ENCODE results near the gene GSAP. TPM values are rescaled to one million over a fixed set of nuclear protein-coding genes. Genes with fewer than 3 reads are reported as not detected.

GSAP gene
- total RNA-seq, 4 donors from 2014 or later: 6.8 to 11.4 (median 9.3) TPM

- no peak for DNase-seq (ENCODE audit: low spot score in 2 of 2)
- WGBS, 2 donors: 73 to 92% methylated on average over 2 of the region's 2 CpGs
- intact Hi-C loops (cut with DNase I; ENCODE audit: low total_unique reads): no loop called here
- TF ChIP-seq POLR2A (IDR thresholded peaks at IDR 0.05): no peak
- no peak for TF ChIP-seq CTCF (IDR thresholded peaks at IDR 0.05)
- H3K4me3 ChIP-seq (ENCODE audit: low read depth, poor library complexity, severe bottlenecking): no peak overlapping the region
Measured at GRCh38 chr7:77396894-77397547, 19.1 kb downstream of the GSAP start.

- intact Hi-C loops (cut with DNase I; ENCODE audit: low total_unique reads): no loop called here
- 42 to 53% methylated on average over 1 of the region's 1 CpG for WGBS, 2 donors
- DNase-seq (ENCODE audit: low spot score in 2 of 2): no peak
- no peak overlapping the region for H3K4me3 ChIP-seq (ENCODE audit: low read depth, poor library complexity, severe bottlenecking)
- TF ChIP-seq POLR2A (IDR thresholded peaks at IDR 0.05) (no peak), CTCF (IDR thresholded peaks at IDR 0.05) (no peak)
Measured at GRCh38 chr7:77395626-77396025, 20.5 kb downstream of the GSAP start.

- WGBS, 2 donors: 53 to 66% methylated on average over 6 of the region's 6 CpGs
- no peak for TF ChIP-seq CTCF (IDR thresholded peaks at IDR 0.05)
- TF ChIP-seq POLR2A (IDR thresholded peaks at IDR 0.05): no peak
- intact Hi-C loops (cut with DNase I; ENCODE audit: low total_unique reads): no loop called here
- no peak overlapping the region for H3K4me3 ChIP-seq (ENCODE audit: low read depth, poor library complexity, severe bottlenecking)
- no peak for DNase-seq (ENCODE audit: low spot score in 2 of 2)
Measured at GRCh38 chr7:77393954-77394353, 22.2 kb downstream of the GSAP start.

GRCh38 chr7:77393261-77393660 is 22.9 kb downstream of the GSAP start:
- no peak overlapping the region for H3K4me3 ChIP-seq (ENCODE audit: low read depth, poor library complexity, severe bottlenecking)
- WGBS, 2 donors: 52 to 66% methylated on average over 5 of the region's 5 CpGs
- intact Hi-C loops (cut with DNase I; ENCODE audit: low total_unique reads): no loop called here
- no peak for TF ChIP-seq CTCF (IDR thresholded peaks at IDR 0.05)
- TF ChIP-seq POLR2A (IDR thresholded peaks at IDR 0.05): no peak
- no peak for DNase-seq (ENCODE audit: low spot score in 2 of 2)

- WGBS, 2 donors: 80 to 89% methylated on average over 2 of the region's 2 CpGs
- TF ChIP-seq POLR2A (IDR thresholded peaks at IDR 0.05) (no peak), CTCF (IDR thresholded peaks at IDR 0.05) (no peak)
- intact Hi-C loops (cut with DNase I; ENCODE audit: low total_unique reads): no loop called here
- DNase-seq (ENCODE audit: low spot score in 2 of 2): no peak
- H3K4me3 ChIP-seq (ENCODE audit: low read depth, poor library complexity, severe bottlenecking): no peak overlapping the region
Measured at GRCh38 chr7:77391230-77391629, 24.9 kb downstream of the GSAP start.

All from lower leg skin (tissue), 4 donors.